LNCaP clone FGC (cell line): ENCODE measurements around the gene CACNG6.

Source experiments
- DNase-seq: peaks from one replicate; pipeline ENCODE4 v3.0.0-alpha.2; 2011; ENCODE audit warnings: low read depth
- H3K4me3 ChIP-seq: 2 replicates; pipeline ENCODE4 v1.5.1; 2011; ENCODE audit warnings: mild to moderate bottlenecking, low read depth, low read length, control low read depth
- TF ChIP-seq, protein P1 (sequence below): IDR thresholded peaks from 2 replicates; pipeline ENCODE4 v1.5.1; 2012; ENCODE audit warnings: mild to moderate bottlenecking; ENCODE audit not compliant: control insufficient read depth, insufficient read depth; ENCODE audit errors: extremely low read depth

The CACNG6 gene

DNA sequence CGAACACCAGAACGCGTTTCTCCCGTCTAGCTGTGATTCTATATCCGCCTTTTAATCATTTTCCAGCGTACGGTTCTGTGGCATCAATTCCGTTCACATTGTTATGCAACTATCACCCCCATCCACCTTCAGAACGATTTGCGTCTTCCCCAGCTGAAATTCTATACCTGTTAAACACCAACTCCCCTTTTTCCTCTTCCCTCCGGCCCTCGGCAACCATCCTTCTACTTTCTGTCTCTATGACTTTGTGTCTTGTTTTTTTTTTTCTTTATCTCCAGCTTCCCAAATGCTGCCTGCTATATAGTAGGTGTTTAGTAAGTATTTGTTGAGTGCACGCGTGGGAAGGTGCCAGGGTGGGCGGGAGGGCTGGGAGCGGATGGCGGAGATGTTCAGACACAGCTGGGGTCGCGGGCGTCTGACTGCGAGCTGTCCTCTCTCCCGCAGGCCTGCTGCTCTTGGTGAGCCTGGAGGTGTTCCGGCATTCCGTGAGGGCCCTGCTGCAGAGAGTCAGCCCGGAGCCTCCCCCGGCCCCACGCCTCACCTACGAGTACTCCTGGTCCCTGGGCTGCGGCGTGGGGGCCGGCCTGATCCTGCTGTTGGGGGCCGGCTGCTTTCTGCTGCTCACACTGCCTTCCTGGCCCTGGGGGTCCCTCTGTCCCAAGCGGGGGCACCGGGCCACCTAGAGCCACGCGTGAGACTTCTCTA lies 20.2 kb downstream of the CACNG6 start:
- no peak overlapping the region for H3K4me3 ChIP-seq
- TF ChIP-seq, protein P1, sequence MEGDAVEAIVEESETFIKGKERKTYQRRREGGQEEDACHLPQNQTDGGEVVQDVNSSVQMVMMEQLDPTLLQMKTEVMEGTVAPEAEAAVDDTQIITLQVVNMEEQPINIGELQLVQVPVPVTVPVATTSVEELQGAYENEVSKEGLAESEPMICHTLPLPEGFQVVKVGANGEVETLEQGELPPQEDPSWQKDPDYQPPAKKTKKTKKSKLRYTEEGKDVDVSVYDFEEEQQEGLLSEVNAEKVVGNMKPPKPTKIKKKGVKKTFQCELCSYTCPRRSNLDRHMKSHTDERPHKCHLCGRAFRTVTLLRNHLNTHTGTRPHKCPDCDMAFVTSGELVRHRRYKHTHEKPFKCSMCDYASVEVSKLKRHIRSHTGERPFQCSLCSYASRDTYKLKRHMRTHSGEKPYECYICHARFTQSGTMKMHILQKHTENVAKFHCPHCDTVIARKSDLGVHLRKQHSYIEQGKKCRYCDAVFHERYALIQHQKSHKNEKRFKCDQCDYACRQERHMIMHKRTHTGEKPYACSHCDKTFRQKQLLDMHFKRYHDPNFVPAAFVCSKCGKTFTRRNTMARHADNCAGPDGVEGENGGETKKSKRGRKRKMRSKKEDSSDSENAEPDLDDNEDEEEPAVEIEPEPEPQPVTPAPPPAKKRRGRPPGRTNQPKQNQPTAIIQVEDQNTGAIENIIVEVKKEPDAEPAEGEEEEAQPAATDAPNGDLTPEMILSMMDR = no peak
- DNase-seq = no peak

DNA sequence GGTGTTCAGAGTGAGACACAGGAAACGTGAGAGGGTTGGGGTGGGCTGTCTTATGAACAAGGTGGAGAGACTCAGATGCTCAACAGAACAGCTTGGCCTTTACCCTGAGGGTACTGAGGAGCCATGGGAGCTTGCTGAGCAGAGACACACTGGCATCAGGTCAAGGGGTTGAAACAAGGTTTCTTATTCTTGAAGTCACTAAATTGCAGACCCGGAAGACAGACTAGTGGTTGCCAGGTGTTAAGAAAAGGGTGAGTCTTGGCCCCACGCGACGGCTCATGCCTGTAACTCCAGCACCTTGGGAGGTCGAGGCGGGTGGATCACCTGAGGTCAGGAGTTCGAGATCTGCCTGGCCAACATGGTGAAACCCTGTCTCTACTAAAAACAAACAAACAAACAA lies 22.4 kb downstream of the CACNG6 start:
- DNase-seq = no peak
- TF ChIP-seq, protein P1 = no peak
- H3K4me3 ChIP-seq = no peak overlapping the region

DNA sequence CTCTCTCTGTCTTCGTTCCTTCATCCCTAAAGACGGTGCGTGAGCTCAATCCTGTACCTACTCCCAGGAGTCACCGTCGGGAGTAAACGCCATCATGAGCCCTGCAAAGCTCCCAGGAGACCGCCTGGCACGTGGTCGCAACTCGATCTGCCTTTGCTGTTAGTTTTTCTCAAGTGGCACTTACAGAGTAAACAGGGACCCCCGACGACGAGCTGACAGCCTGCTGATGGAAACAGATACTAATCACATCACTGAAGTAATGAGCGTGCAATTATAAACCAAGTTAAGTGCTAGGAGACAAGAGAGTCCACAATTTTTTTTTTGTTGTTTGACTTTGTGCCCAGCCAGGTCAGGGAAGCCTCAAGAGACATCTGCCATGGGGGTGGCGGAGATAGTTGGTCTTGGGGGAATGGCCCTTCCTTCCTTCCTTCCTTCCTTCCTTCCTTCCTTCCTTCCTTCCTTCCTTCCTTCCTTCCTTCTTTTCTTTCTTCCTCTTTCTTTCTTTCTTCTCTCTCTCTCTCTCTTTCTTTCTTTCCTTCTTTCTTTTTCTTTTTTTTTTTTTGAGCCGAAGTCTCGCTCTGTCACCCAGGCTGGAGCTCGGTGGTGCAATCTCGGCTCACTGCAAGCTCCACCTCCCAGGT lies 23.6 kb downstream of the CACNG6 start:
- TF ChIP-seq, protein P1 = no peak
- DNase-seq = no peak
- H3K4me3 ChIP-seq = no peak overlapping the region

DNA sequence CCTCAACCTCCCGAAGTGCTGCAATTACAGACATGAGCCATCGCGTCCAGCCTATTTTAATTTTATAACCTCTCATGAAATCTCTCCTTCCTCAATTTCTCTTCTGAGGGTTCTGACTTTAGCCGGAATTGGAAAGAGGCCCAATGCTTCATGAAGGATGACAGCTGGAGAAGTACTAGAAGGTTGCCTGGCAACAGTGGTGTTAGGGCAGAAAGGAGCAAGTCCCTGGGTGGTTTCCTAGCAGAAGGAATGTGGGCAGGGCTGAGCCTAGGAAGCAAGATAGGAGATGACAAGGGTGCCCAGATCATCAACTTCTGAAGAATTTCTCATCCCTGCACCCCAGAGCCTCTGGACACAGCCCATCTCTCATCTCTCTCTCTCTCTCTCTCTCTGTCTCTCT lies 25.8 kb downstream of the CACNG6 start:
- TF ChIP-seq, protein P1 = no peak
- no peak for DNase-seq
- H3K4me3 ChIP-seq = no peak overlapping the region

DNA sequence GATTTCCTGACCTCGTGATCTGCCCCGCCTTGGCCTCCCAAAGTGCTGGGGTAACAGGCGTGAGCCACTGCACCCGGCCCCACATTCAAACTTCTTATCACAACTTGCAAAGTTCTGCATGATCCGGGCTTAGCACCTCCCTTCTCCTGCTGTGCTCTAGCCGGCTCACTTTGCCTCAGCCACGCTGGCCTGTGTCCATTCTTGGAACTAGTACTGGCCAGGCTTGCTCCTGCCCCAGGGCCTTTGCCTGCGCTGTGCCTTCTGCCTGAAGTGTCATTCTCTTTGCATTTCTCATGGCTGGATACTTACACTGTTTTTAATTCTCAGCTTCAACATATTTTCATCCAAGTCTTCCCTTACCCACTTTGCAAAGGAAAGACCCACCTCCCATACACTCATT lies 29.9 kb downstream of the CACNG6 start:
- DNase-seq = no peak
- TF ChIP-seq, protein P1 = no peak
- no peak overlapping the region for H3K4me3 ChIP-seq

DNA sequence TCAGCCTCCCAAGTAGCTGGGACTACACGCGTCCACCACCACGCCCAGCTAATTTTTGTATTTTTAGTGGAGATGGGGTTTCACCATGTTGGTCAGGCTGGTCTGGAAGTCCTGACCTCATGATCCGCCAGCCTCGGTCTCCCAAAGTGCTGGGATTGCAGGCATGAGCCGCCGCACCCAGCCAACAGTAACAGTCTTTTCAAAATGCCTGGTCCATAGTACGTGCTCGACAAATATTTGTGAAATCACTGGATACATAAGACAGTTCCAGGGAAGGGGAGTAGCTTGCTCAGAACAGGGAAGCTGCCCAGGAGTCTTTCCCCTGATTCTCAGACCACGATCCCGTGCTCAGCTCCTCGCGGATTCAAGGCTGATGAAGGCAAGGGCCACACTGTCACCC lies 30.5 kb downstream of the CACNG6 start:
- TF ChIP-seq, protein P1 = no peak
- no peak overlapping the region for H3K4me3 ChIP-seq
- DNase-seq = no peak

DNA sequence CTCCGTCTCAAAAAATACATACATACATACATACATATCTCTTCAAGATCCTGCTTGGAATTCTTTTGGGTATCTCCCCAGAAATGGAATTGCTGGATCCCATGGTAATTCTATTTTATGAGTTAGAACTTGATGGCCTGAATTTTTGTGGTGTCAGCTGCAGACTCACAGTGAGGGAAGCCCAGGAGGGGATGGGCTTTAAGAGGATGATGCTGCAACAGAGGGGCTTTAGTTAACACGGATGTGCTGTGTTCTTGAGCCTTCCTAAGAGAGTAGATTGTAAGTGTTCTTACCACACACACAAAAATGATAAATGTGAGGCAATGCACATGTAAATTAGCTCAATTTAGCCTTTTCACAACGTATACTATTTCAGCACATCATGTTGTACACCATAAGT lies 31.8 kb downstream of the CACNG6 start:
- no peak overlapping the region for H3K4me3 ChIP-seq
- TF ChIP-seq, protein P1 = no peak
- DNase-seq = no peak
